Astrocyte (in vitro differentiated cells and primary cell): ENCODE results near the gene SF3A2. TPM values are rescaled to one million over a fixed set of nuclear protein-coding genes. Genes with fewer than 3 reads are reported as not detected.

ENCODE experiments used
- DNase-seq: peaks from one replicate; pipeline ENCODE4 v3.0.0-alpha.2; 2010; ENCODE audit warnings: low read depth
- FAIRE-seq: peaks from 2 replicates; lab custom pipeline; 2011; peaks lifted over from hg19 to GRCh38; lab: Jason Lieb, UNC
- H2AFZ ChIP-seq: 2 replicates; pipeline ENCODE4 v1.6.0; 2012; ENCODE audit warnings: low read depth, low read length, inconsistent platforms
- H3K27ac ChIP-seq: 2 replicates; pipeline ENCODE4 v1.5.1; 2011; ENCODE audit warnings: low read depth, low read length, inconsistent platforms
- H3K27me3 ChIP-seq: 2 replicates; pipeline ENCODE4 v1.6.0; 2011; ENCODE audit warnings: low read length, inconsistent platforms; ENCODE audit not compliant: insufficient read depth
- H3K36me3 ChIP-seq: 2 replicates; pipeline ENCODE4 v1.5.1; 2011; ENCODE audit warnings: low read length, inconsistent platforms; ENCODE audit not compliant: insufficient read depth
- H3K4me1 ChIP-seq: 2 replicates; pipeline ENCODE4 v1.5.1; 2011; ENCODE audit warnings: low read length, inconsistent platforms; ENCODE audit not compliant: insufficient read depth
- H3K4me2 ChIP-seq: 2 replicates; pipeline ENCODE4 v1.6.0; 2012; ENCODE audit warnings: low read length, inconsistent platforms
- H3K4me3 ChIP-seq: 2 replicates; pipeline ENCODE4 v1.5.1; 2011; ENCODE audit warnings: low read depth, mild to moderate bottlenecking, low read length, inconsistent platforms; ENCODE audit not compliant: insufficient read depth
- H3K79me2 ChIP-seq: 2 replicates; pipeline ENCODE4 v1.6.0; 2012; ENCODE audit warnings: mild to moderate bottlenecking, low read length, inconsistent platforms; ENCODE audit not compliant: insufficient read depth
- H3K9ac ChIP-seq: 2 replicates; pipeline ENCODE4 v1.6.0; 2012; ENCODE audit warnings: mild to moderate bottlenecking, low read length, inconsistent platforms
- H3K9me3 ChIP-seq: 2 replicates; pipeline ENCODE4 v1.5.1; 2012; ENCODE audit warnings: low read depth, mild to moderate bottlenecking, low read length, inconsistent platforms; ENCODE audit not compliant: insufficient read depth
- H4K20me1 ChIP-seq: 2 replicates; pipeline ENCODE4 v1.6.0; 2012; ENCODE audit warnings: low read length, inconsistent platforms; ENCODE audit not compliant: insufficient read depth
- H3K27ac Mint-ChIP-seq: one replicate; pipeline ENCODE4 v1.8.0; 2021; ENCODE audit warnings: mild to moderate bottlenecking, mixed read lengths; ENCODE audit not compliant: unreplicated experiment
- H3K27me3 Mint-ChIP-seq: one replicate; pipeline ENCODE4 v1.8.0; 2021; ENCODE audit warnings: low read depth, mixed read lengths; ENCODE audit not compliant: unreplicated experiment
- H3K36me3 Mint-ChIP-seq: one replicate; pipeline ENCODE4 v1.8.0; 2021; ENCODE audit warnings: low read depth, mixed read lengths; ENCODE audit not compliant: unreplicated experiment
- H3K4me1 Mint-ChIP-seq: one replicate; pipeline ENCODE4 v1.8.0; 2021; ENCODE audit warnings: low read depth, mixed read lengths; ENCODE audit not compliant: unreplicated experiment
- H3K4me3 Mint-ChIP-seq: one replicate; pipeline ENCODE4 v1.8.0; 2021; ENCODE audit warnings: mild to moderate bottlenecking, moderate library complexity, mixed read lengths; ENCODE audit not compliant: unreplicated experiment
- H3K9me3 Mint-ChIP-seq: one replicate; pipeline ENCODE4 v1.8.0; 2021; ENCODE audit warnings: mild to moderate bottlenecking, mixed read lengths; ENCODE audit not compliant: unreplicated experiment
- EZH2 ChIP-seq: IDR thresholded peaks from 2 replicates; pipeline ENCODE4 v1.6.1; 2012; ENCODE audit warnings: mild to moderate bottlenecking, low read length, inconsistent platforms; ENCODE audit not compliant: insufficient read depth
- total RNA-seq: library from RNA; stranded (reverse); gene quantifications from 2 replicates; pipeline ENCODE4 v1.2.1, GENCODE V29; 2021
- TF ChIP-seq, protein P1 (sequence below): IDR thresholded peaks from 2 replicates; pipeline ENCODE4 v1.5.1; 2011; ENCODE audit warnings: low read depth, mild to moderate bottlenecking, inconsistent platforms, low read length, moderate library complexity; ENCODE audit not compliant: insufficient read depth

The SF3A2 gene
- total RNA-seq, 1 donor from 2014 or later, result 83.2 TPM

DNA sequence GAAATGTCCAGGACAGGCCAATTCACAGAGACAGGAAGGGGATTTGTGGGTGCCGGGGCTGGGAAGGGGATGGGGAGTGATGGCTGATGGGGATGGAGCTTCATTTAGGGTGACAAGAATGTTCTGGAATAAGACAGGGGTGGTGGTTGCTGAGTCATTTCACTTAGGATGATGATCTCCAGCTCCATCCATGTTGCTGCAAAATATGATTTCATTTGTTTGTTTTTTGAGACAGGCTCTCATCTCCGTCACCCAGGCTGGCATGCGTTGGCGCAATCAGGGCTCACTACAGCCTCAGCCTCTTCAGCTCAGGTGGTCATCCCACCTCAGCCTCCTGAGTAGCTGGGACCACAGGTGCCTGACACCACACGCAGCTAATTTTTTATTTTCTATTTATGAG lies 22.7 kb downstream of the SF3A2 start:
- Histone ChIP-seq H3K36me3 (no peaks in the 10 kb centered on the region), H2AFZ (no peak overlapping the region)

DNA sequence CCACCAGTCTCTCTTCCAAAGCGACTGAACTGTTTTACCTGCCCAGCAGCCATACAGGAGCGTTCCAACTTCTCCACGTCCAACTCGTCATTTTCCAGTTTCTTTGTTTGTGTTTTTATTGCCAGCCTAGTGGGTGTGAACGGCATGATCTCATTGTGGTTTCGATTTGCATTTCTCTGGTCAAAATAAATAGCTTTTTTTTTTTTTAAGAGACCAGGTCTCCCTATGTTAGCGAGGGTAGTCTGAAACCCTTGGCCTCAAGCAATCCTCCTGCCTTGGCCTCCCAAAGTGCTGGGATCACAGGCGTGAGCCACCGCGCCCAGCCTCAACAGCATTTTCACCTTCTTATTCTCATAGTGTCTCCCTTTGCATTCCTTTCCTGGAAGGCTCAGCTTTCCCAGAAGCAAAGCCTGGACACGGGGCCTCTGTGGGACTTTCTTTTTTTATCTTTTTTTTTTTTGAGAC lies 23.7 kb downstream of the SF3A2 start:
- FAIRE-seq, result no peak
- no peak overlapping the region for H3K27ac Mint-ChIP-seq
- no peak overlapping the region for H3K4me3 Mint-ChIP-seq

More for the DNA sequence above, 22.7 kb downstream of the SF3A2 start:
- FAIRE-seq, result no peak
- Mint-ChIP-seq H3K27me3 (peaks cover 7% of the 10 kb centered on the region), H3K36me3 (no peaks in the 10 kb centered on the region), H3K27ac (no peak overlapping the region), H3K4me1 (no peaks in the 10 kb centered on the region), H3K4me3 (no peak overlapping the region), H3K9me3 (peaks cover 4% of the 10 kb centered on the region)
- no peaks in the 10 kb centered on the region for H3K27me3 ChIP-seq
- no peaks in the 10 kb centered on the region for H3K79me2 ChIP-seq
- TF ChIP-seq EZH2, result no peak
- TF ChIP-seq, protein P1, sequence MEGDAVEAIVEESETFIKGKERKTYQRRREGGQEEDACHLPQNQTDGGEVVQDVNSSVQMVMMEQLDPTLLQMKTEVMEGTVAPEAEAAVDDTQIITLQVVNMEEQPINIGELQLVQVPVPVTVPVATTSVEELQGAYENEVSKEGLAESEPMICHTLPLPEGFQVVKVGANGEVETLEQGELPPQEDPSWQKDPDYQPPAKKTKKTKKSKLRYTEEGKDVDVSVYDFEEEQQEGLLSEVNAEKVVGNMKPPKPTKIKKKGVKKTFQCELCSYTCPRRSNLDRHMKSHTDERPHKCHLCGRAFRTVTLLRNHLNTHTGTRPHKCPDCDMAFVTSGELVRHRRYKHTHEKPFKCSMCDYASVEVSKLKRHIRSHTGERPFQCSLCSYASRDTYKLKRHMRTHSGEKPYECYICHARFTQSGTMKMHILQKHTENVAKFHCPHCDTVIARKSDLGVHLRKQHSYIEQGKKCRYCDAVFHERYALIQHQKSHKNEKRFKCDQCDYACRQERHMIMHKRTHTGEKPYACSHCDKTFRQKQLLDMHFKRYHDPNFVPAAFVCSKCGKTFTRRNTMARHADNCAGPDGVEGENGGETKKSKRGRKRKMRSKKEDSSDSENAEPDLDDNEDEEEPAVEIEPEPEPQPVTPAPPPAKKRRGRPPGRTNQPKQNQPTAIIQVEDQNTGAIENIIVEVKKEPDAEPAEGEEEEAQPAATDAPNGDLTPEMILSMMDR, result no peak
- H4K20me1 ChIP-seq, result peaks cover under 1% of the 10 kb centered on the region
- H3K27ac ChIP-seq, result no peak overlapping the region
- no peak overlapping the region for H3K9ac ChIP-seq
- no peaks in the 10 kb centered on the region for H3K9me3 ChIP-seq
- DNase-seq, result no peak
- H3K4me3 ChIP-seq, result no peak overlapping the region
- no peaks in the 10 kb centered on the region for H3K4me1 ChIP-seq
- no peak overlapping the region for H3K4me2 ChIP-seq

More for the DNA sequence above, 23.7 kb downstream of the SF3A2 start:
- Histone ChIP-seq H3K4me3 (no peak overlapping the region), H3K27me3 (no peaks in the 10 kb centered on the region), H3K79me2 (no peaks in the 10 kb centered on the region), H2AFZ (no peak overlapping the region), H4K20me1 (no peaks in the 10 kb centered on the region), H3K9me3 (no peaks in the 10 kb centered on the region), H3K36me3 (no peaks in the 10 kb centered on the region), H3K4me2 (no peak overlapping the region), H3K27ac (no peak overlapping the region), H3K4me1 (no peaks in the 10 kb centered on the region), H3K9ac (no peak overlapping the region)
- peak; percentile 46 for DNase-seq
- TF ChIP-seq, protein P1, result no peak
- TF ChIP-seq EZH2, result no peak
- H3K36me3 Mint-ChIP-seq, result no peaks in the 10 kb centered on the region
- peaks cover 4% of the 10 kb centered on the region for H3K9me3 Mint-ChIP-seq
- no peaks in the 10 kb centered on the region for H3K4me1 Mint-ChIP-seq
- peaks cover 7% of the 10 kb centered on the region for H3K27me3 Mint-ChIP-seq
